ENCODE measurements around the gene PLXNA4.

PLXNA4 gene

GRCh38 chr7:132076301-132077035, 499.8 kb downstream of the PLXNA4 start:
- no peak for DNase-seq

DNA sequence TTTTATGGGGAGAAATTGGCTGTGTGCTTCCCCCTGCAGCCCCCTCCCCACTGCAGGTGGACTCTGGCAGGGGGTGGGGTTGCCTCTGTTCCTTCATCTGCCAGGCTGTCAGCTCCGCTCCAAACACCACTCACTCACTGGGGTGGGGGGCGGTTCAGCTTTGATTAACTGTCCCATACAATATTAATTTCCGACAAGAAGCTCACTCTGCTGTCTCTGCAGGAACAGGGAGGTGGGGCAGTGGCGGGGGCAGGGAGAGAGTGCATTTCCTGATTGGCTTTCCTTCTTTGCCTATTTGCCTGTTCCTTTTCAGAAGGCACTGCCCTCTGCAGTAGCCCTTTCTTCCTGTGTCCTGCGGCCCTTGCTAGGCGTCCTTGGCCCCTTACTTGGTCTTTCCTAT, 500.8 kb downstream of the PLXNA4 start:
- no peak for DNase-seq

GRCh38 chr7:132073920-132074589, 502.2 kb downstream of the PLXNA4 start:
- no peak for DNase-seq
